GM12874 (cell line): ENCODE results near the gene SEC22B.

ENCODE experiments used
- TF ChIP-seq, protein P1 (sequence below): IDR thresholded peaks from 2 replicates; pipeline ENCODE4 v1.5.1; 2011; ENCODE audit warnings: low read depth, mild to moderate bottlenecking, control low read depth, low read length, moderate library complexity; ENCODE audit not compliant: insufficient read depth

SEC22B gene

DNA sequence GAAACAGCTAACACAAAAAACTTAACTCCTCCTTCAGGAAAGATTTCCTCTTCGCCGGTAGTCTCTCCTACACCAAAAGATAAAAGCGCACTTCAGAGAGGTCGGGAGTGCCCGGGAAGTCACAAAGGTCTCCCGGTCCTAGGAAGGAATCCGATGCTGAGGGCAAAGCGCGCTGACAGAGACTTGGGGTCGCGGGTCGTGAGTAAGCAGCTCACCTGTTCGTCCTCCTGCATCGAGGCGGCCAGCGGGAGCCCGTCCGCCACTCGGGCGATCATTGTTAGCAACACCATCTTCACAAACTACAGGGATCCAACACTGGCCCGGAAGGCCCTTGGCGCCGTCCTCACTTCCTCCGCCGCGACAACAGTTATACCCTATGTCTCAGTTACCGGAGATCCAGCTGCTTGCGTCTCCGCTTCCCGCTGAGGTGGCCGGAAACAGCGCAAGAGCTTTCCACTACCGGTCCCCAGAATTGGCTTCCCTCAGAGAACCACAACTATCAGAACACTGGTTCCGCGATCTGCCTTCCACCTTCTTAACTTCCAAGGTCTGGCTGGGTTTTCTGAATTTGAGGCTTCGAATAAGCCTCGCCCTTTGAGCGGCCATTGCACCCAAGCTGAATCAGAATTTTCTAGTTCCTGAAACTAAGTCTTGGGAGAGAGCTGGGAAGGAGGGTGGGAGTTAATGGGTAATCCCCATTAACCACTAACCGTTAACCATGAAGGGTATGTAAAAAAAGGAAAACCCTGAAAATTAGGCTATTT lies at the start of gene SEC22B:
SEC22B (minus strand) TSS at position 429 of the 764 bp plus-strand sequence; CDS start at position 290, 139 bp downstream.
- TF ChIP-seq, protein P1, sequence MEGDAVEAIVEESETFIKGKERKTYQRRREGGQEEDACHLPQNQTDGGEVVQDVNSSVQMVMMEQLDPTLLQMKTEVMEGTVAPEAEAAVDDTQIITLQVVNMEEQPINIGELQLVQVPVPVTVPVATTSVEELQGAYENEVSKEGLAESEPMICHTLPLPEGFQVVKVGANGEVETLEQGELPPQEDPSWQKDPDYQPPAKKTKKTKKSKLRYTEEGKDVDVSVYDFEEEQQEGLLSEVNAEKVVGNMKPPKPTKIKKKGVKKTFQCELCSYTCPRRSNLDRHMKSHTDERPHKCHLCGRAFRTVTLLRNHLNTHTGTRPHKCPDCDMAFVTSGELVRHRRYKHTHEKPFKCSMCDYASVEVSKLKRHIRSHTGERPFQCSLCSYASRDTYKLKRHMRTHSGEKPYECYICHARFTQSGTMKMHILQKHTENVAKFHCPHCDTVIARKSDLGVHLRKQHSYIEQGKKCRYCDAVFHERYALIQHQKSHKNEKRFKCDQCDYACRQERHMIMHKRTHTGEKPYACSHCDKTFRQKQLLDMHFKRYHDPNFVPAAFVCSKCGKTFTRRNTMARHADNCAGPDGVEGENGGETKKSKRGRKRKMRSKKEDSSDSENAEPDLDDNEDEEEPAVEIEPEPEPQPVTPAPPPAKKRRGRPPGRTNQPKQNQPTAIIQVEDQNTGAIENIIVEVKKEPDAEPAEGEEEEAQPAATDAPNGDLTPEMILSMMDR: no peak

DNA sequence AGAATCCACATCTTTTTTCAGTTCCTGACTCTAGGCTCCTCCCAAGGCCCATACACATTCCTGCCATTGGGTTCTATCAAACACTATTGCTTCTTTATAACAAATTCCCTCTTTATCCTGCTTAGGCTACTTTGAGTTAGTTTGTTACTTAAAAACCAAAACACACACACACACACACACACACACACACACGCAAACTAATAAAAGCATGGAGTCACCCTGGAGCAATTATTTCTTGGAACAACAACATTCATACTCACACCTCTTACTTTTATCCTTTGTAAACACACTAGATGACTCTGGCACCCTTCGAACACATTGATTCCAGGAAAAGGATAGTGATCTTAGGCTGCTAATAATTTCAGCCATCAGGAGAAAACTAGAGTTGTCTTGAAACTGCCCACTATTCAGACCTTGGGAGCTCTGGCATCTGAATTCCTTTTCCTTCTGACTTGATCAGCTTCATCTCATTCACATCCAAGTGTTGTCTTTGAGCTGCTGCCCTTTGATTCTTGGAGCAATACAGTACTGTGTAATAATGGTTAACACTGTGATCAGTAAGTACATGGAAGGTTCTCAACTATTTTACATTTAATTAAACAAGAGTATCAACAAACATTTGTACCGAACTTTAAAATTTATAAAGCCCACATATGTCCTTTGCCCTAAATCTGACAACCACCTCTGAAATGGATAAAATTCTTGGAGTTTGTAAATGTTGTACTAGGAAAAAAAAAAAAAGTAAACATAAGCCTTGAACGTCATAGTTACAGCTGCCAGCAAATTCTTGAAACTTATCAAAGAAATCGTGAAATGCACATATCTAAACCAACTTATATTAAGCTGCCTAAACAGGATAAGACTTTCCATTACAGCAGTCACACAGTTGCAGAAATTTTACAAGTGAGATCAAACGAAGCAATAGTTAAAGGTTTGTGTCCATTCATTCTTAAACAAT lies 2.8 kb upstream of the SEC22B start:
- TF ChIP-seq, protein P1: no peak

DNA sequence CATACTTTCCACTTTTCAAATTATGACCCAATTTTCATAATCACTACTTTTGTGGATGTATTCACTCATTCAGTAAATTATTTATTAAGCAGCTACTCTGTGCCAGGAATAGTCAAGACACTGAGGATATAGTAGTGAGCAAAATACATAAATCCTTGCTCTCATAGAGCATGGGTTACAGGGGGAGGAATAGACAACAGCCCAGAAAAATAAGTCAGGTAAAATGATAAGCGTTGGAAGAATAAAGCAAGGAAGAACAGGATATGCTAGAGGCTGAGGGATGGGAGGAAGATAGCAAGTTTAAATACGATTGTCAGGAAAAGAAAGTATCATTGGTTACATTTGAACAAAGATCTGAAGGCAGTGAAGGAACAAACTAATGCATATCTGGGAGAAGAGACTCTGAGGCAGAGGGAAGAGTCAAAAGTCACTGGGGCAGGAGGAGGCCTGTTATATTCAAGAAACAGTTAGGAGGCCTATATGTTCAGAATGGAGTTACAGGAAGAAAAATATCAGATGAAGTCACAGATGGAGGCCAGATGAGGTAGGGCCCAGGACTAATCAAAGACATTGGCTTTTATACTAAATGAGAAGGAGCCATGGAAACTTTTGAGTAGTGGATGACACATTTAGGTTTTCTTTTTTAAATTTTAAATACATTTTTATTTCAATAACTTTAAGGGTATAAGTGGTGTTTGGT lies 42.9 kb downstream of the SEC22B start:
- TF ChIP-seq, protein P1: no peak
